Endothelial cell of umbilical vein (primary cell): ENCODE measurements around the gene FAM184B. TPM values are rescaled to one million over a fixed set of nuclear protein-coding genes. Genes with fewer than 3 reads are reported as not detected.

Experiments
- BruUV-seq: library from RNA; stranded (reverse); fragments of 400-500 nt; replicated peaks from 2 replicates; lab custom pipeline; 2021; lab: Mats Ljungman, UMichigan
- CTCF ChIA-PET: fragments of 300-600, 350-600 bp; sonication (Branson Sonifier 250); formaldehyde crosslinking; loops from one replicate; lab custom pipeline; 2021; ENCODE audit warnings: antibody characterized with exemption, inconsistent platforms; lab: Charles Lee
- POLR2A ChIA-PET: fragments of 300-600, 350-600 bp; sonication (Branson Sonifier 250); formaldehyde crosslinking; loops from one replicate; lab custom pipeline; 2021; ENCODE audit warnings: antibody characterized with exemption, inconsistent platforms; lab: Charles Lee
- DNase-seq: peaks from one replicate; pipeline ENCODE4 v3.0.0-alpha.2; 2011; ENCODE audit warnings: low read depth, low spot score
- FAIRE-seq: peaks from 2 replicates; lab custom pipeline; 2011; peaks lifted over from hg19 to GRCh38; lab: Jason Lieb, UNC
- H2AFZ ChIP-seq: 2 replicates; pipeline ENCODE4 v1.6.0; 2012; ENCODE audit warnings: low read depth, low read length, control low read depth, inconsistent platforms
- H3K27ac ChIP-seq: 2 replicates; pipeline ENCODE4 v1.5.1; 2011; ENCODE audit warnings: low read depth, mild to moderate bottlenecking, control low read depth, low read length, moderate library complexity; ENCODE audit not compliant: insufficient read depth
- H3K27me3 ChIP-seq, 2 experiments: 2 replicates each; pipeline versions ENCODE4 v1.6.0 to v1.6.1; 2011; ENCODE audit warnings: low read length in 2 of 2, mixed read lengths in 1 of 2; ENCODE audit not compliant: control insufficient read depth in 2 of 2, insufficient read depth in 2 of 2
- H3K36me3 ChIP-seq, 2 experiments: 2 replicates in 1 of 2; 3 replicates in 1 of 2; pipeline ENCODE4 v1.5.1; 2011; ENCODE audit warnings: low read length in 2 of 2, mild to moderate bottlenecking in 1 of 2, moderate library complexity in 1 of 2; ENCODE audit not compliant: control insufficient read depth in 2 of 2, insufficient read depth in 2 of 2; ENCODE audit errors: extremely low read depth in 1 of 2
- H3K4me1 ChIP-seq: 3 replicates; pipeline ENCODE4 v1.5.1; 2011; ENCODE audit warnings: mild to moderate bottlenecking, low read length; ENCODE audit not compliant: control insufficient read depth, insufficient read depth; ENCODE audit errors: extremely low read depth
- H3K4me2 ChIP-seq: 2 replicates; pipeline ENCODE4 v1.6.1; 2011; ENCODE audit warnings: low read length, control low read depth, mixed read lengths; ENCODE audit not compliant: insufficient read depth
- H3K4me3 ChIP-seq, 3 experiments: fragments of 200-600 bp in 1 of 3; sonication (generic), shearing (Covaris generic) in 1 of 3; replicated peaks in 1 of 3; 2 replicates each; pipeline ENCODE4 v1.5.1; 2011 to 2016; ENCODE audit warnings: control low read depth in 3 of 3, low read length in 3 of 3, mild to moderate bottlenecking in 2 of 3, inconsistent platforms in 1 of 3, low read depth in 1 of 3, moderate library complexity in 1 of 3; ENCODE audit not compliant: insufficient read depth in 1 of 3
- H3K79me2 ChIP-seq: 2 replicates; pipeline ENCODE4 v1.6.0; 2012; ENCODE audit warnings: low read length, inconsistent platforms; ENCODE audit not compliant: control insufficient read depth, insufficient read depth
- H3K9ac ChIP-seq: replicated peaks from 2 replicates; pipeline ENCODE3; 2011; ENCODE audit warnings: low read length, control low read depth; ENCODE audit not compliant: insufficient read depth; ENCODE audit errors: extremely low read depth
- H3K9me1 ChIP-seq: replicated peaks from 3 replicates; pipeline ENCODE4 v1.6.0; 2011; ENCODE audit warnings: mild to moderate bottlenecking, low read length; ENCODE audit not compliant: control insufficient read depth, insufficient read depth; ENCODE audit errors: extremely low read depth
- H3K9me3 ChIP-seq: replicated peaks from 2 replicates; pipeline ENCODE4 v1.5.1; 2012; ENCODE audit warnings: low read length, inconsistent platforms; ENCODE audit not compliant: control insufficient read depth, insufficient read depth
- H4K20me1 ChIP-seq: replicated peaks from 2 replicates; pipeline ENCODE3; 2011; ENCODE audit warnings: mild to moderate bottlenecking, low read length; ENCODE audit not compliant: control insufficient read depth, insufficient read depth; ENCODE audit errors: extremely low read depth
- EZH2 ChIP-seq: IDR thresholded peaks from 2 replicates; pipeline ENCODE4 v1.6.1; 2012; ENCODE audit warnings: borderline replicate concordance, low read depth, mild to moderate bottlenecking, moderate library complexity, low read length, inconsistent platforms; ENCODE audit not compliant: severe bottlenecking
- FOS ChIP-seq: IDR thresholded peaks from 2 replicates; pipeline ENCODE4 v1.6.1; 2011; ENCODE audit warnings: mild to moderate bottlenecking, low read length, moderate library complexity, borderline replicate concordance; ENCODE audit not compliant: insufficient read depth
- GATA2 ChIP-seq: IDR thresholded peaks from 2 replicates; pipeline ENCODE4 v1.7.0; 2011; ENCODE audit warnings: low read depth, mild to moderate bottlenecking, moderate library complexity, mixed read lengths, low read length; ENCODE audit not compliant: insufficient read length, insufficient read depth
- JUN ChIP-seq: IDR thresholded peaks from 2 replicates; pipeline ENCODE4 v1.6.1; 2011; ENCODE audit warnings: borderline replicate concordance, low read depth; ENCODE audit not compliant: insufficient read length, insufficient read depth
- MYC ChIP-seq: IDR thresholded peaks from one replicate; pipeline ENCODE4 v1.6.1; 2011; ENCODE audit warnings: mild to moderate bottlenecking, low read depth, low read length
- POLR2A ChIP-seq: IDR thresholded peaks from 2 replicates; pipeline ENCODE4 v1.6.1; 2012; ENCODE audit warnings: low read depth, mild to moderate bottlenecking, control low read depth, low read length
- POLR2AphosphoS5 ChIP-seq: IDR thresholded peaks from 2 replicates; pipeline ENCODE4 v1.6.1; 2012; ENCODE audit warnings: low read depth, mild to moderate bottlenecking, control low read depth, low read length, moderate library complexity; ENCODE audit not compliant: insufficient read depth
- dilution Hi-C: fragments of 300-500 bp; cut with MboI; formaldehyde crosslinking; loops from one replicate; pipeline ENCODE4 v1.15.0; 2019; ENCODE audit warnings: low sequenced_read_pairs; ENCODE audit not compliant: extremely low pct_ligation_motif_present
- intact Hi-C: fragments of 100-400 bp; cut with micrococcal nuclease; formaldehyde crosslinking; loops from one replicate; pipeline ENCODE4 v1.10.0; 2022
- polyA plus RNA-seq, 4 experiments: library from polyadenylated mRNA; depleted of rRNA in 3 of 4; stranded (reverse) in 3 of 4; unstranded in 1 of 4; fragments of >200 nt; gene quantifications; 2 replicates each; pipeline versions ENCODE4 v1.2.1 to v1.2.3, GENCODE V29; 2011 to 2012; ENCODE audit warnings: missing spikeins in 1 of 4
- total RNA-seq: library from RNA; stranded (reverse); gene quantifications from 2 replicates; pipeline ENCODE4 v1.2.3, GENCODE V29; 2021
- TF ChIP-seq, protein P1 (sequence below): IDR thresholded peaks from 2 replicates; pipeline ENCODE4 v1.6.1; 2011; ENCODE audit not compliant: insufficient read depth, insufficient read length
- TF ChIP-seq, protein P2 (sequence below), 2 donors: IDR thresholded peaks; 1 replicate in 1 of 2; 2 replicates in 1 of 2; pipeline ENCODE4 v1.5.1; 2011; ENCODE audit warnings: low read length in 2 of 2, mild to moderate bottlenecking in 2 of 2, moderate library complexity in 2 of 2, control low read depth in 1 of 2, inconsistent platforms in 1 of 2, low read depth in 1 of 2; ENCODE audit not compliant: insufficient read depth in 1 of 2; ENCODE audit errors: extremely low read depth in 1 of 2

FAM184B gene
- total and polyA plus RNA-seq, 2 donors (not counting 3 experiments of a cell fraction or from before 2014, with no cell fraction given): not detected

DNA sequence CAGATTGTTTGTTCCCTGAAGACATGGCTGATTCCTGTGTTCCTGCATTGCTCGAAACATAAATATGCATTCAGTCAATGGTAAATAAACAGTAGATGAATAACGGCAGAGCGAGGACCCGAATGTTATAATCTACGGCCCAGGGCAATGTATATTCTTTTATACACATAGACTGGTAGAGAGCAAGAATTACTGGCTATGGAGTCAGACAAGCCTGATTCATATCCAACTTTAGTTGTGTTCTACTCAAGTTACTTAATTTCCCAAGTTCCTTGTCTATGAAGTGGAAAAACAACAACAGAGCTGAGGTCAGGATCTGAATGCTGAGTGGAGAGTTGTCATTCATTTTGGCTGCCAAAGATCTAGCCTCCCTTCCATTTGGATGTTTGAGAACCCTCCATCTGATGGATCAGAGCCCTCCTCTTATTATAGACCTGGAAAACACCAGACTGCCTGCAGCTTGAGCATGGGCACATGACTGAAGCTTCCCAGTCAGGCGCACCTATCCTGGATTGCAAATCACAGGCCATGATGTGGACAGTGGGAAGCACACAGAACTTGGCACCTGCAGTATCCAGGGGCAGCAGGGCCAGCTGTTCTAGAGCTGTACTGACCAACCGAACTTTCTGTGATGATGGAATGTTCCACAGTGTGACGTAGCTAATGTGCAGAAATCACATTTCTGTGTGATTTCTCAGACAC is 80.1 kb downstream of the FAM184B start:
- ChIA-PET POLR2A (no interaction called here), CTCF (no interaction called here)
- Histone ChIP-seq H3K4me3 (no peak overlapping the region), H3K36me3 (no peaks in the 10 kb centered on the region), H3K9ac (no peak overlapping the region), H3K4me1 (no peaks in the 10 kb centered on the region), H3K4me2 (no peak overlapping the region), H3K9me1 (no peaks in the 10 kb centered on the region), H3K79me2 (no peaks in the 10 kb centered on the region), H3K27ac (no peak overlapping the region), H2AFZ (no peak overlapping the region), H3K9me3 (no peaks in the 10 kb centered on the region), H4K20me1 (no peaks in the 10 kb centered on the region), H3K27me3 (no peaks in the 10 kb centered on the region)
- FAIRE-seq: no peak
- DNase-seq: no peak
- no TSS peak for BruUV-seq
- intact Hi-C loops (no loop called here), dilution Hi-C loops (no loop called here)
- no peak for TF ChIP-seq POLR2AphosphoS5
- no peak for TF ChIP-seq GATA2

DNA sequence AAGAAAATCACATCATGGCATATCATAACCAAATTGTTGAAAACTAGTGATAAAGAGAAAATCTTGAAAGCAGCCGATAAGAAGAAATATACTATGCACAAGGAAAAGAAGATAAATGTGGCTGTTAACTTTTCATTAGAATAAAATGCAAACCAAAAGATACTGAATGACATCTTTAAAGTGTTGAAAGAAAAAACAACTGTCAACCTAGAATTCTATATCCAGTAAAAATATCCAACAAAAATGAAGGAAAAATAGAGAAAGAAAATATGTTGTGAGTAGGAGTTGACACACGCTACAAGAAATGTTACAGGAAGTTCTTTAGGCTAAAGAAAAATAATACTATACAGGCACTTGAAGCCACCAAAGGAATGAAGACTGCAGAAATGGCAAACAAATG is 82.0 kb downstream of the FAM184B start:
- CTCF ChIA-PET: no interaction called here
- no peak for FAIRE-seq
- no peak overlapping the region for H3K9ac ChIP-seq

More for the DNA sequence above, 82.0 kb downstream of the FAM184B start:
- Histone ChIP-seq H3K27ac (no peak overlapping the region), H4K20me1 (no peaks in the 10 kb centered on the region), H3K4me3 (no peak overlapping the region), H3K36me3 (no peaks in the 10 kb centered on the region), H3K4me2 (no peak overlapping the region), H3K9me1 (no peaks in the 10 kb centered on the region), H3K4me1 (no peaks in the 10 kb centered on the region), H3K9me3 (no peaks in the 10 kb centered on the region), H3K79me2 (no peaks in the 10 kb centered on the region), H3K27me3 (no peaks in the 10 kb centered on the region), H2AFZ (no peak overlapping the region)
- POLR2A ChIA-PET: no interaction called here
- dilution Hi-C loops: no loop called here
- TF ChIP-seq POLR2A (no peak), POLR2AphosphoS5 (no peak), MYC (no peak), JUN (no peak), FOS (no peak), GATA2 (no peak), EZH2 (no peak)
- TF ChIP-seq, protein P1, sequence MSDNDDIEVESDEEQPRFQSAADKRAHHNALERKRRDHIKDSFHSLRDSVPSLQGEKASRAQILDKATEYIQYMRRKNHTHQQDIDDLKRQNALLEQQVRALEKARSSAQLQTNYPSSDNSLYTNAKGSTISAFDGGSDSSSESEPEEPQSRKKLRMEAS: no peak
- TF ChIP-seq, protein P2, sequence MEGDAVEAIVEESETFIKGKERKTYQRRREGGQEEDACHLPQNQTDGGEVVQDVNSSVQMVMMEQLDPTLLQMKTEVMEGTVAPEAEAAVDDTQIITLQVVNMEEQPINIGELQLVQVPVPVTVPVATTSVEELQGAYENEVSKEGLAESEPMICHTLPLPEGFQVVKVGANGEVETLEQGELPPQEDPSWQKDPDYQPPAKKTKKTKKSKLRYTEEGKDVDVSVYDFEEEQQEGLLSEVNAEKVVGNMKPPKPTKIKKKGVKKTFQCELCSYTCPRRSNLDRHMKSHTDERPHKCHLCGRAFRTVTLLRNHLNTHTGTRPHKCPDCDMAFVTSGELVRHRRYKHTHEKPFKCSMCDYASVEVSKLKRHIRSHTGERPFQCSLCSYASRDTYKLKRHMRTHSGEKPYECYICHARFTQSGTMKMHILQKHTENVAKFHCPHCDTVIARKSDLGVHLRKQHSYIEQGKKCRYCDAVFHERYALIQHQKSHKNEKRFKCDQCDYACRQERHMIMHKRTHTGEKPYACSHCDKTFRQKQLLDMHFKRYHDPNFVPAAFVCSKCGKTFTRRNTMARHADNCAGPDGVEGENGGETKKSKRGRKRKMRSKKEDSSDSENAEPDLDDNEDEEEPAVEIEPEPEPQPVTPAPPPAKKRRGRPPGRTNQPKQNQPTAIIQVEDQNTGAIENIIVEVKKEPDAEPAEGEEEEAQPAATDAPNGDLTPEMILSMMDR (IDR thresholded peaks at IDR 0.05; ENCODE audit: extremely low read depth in 1 of 2, insufficient read depth in 1 of 2, low read depth in 1 of 2, low read length in 2 of 2): no peak
- intact Hi-C loops: no loop called here
- BruUV-seq: no TSS peak
- DNase-seq: no peak
